Activated T-cell treated with anti-CD3 and anti-CD28 coated beads, Interleukin-2, amount 50 U/mL, for 1 hour (primary cell): Measurements from ENCODE around the gene UTS2R.
"Not testable (repeated sequence)": the region's sequence is repeated elsewhere in the genome, so short reads cannot be mapped to it uniquely, and the experiment has no call there.

Experiments
- DNase-seq: peaks from one replicate; pipeline ENCODE4 v3.0.0-alpha.2; 2020

The UTS2R gene

GRCh38 chr17:82355770-82356427 is 15.7 kb upstream of the UTS2R start:
- DNase-seq = no peak

DNA sequence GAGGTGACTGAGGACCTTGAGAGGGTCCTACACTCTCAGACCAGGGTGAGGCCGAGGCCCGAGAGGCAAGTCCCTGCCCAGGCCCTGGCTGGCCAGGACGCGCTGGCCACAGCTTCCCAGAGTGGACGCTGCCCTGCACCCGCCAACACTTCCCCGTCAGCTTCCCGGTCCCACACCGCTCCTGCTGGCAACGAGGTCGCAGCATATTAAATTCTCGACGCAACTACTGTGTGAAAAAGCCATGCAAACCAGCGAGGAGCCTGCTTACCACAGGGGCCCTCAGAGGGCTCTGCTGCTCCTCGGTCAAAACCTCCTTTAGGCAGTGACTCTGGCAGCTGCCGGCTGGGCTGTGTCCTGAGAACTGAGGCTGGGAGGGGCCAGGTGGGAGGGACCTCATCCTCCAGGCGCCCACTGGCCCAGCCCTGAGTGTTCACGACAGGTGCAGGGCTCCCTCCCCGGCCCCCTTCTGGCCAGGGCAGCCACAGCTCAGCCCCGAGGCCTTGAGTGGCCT is 14.7 kb upstream of the UTS2R start:
- no peak for DNase-seq

- DNase-seq = no peak
Observed at GRCh38 chr17:82357394-82357793, 14.2 kb upstream of the UTS2R start.

GRCh38 chr17:82358465-82359350 is 12.9 kb upstream of the UTS2R start, which contains the start of gene TEX19:
Gene TEX19 (plus strand): TSS chr17:82359247. CDS start chr17:82362151, 2,904 bp downstream.
- no peak for DNase-seq

- not testable (repeated sequence) for DNase-seq
Observed at GRCh38 chr17:82359451-82360074, 12.0 kb upstream of the UTS2R start.

GRCh38 chr17:82361885-82362633 is 9.5 kb upstream of the UTS2R start:
- no peak for DNase-seq

- no peak for DNase-seq
Observed at GRCh38 chr17:82365606-82366295, 5.8 kb upstream of the UTS2R start.

- no peak for DNase-seq
Observed at GRCh38 chr17:82366749-82367148, 4.8 kb upstream of the UTS2R start.

GRCh38 chr17:82367724-82368524 is 3.6 kb upstream of the UTS2R start:
- DNase-seq = no peak

DNA sequence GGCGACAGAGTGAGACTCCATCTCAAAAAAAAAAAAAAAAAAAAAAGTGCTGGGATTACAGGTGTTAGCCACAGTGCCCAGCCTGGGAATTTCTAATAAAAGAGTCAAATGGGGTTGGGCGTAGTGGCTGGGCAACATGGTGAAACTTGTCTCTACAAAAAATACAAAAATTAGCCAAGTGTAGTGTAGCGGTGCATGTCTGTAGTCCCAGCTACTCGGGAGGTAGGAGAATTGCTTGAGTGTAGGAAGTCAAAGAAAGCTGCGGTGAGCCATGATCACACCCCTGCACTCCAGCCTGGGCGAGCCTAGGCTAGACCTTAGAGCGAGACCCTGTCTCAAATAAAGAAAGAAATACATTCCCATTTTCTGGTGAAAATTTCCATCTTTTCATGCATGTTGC is 2.4 kb upstream of the UTS2R start:
- DNase-seq = no peak

DNA sequence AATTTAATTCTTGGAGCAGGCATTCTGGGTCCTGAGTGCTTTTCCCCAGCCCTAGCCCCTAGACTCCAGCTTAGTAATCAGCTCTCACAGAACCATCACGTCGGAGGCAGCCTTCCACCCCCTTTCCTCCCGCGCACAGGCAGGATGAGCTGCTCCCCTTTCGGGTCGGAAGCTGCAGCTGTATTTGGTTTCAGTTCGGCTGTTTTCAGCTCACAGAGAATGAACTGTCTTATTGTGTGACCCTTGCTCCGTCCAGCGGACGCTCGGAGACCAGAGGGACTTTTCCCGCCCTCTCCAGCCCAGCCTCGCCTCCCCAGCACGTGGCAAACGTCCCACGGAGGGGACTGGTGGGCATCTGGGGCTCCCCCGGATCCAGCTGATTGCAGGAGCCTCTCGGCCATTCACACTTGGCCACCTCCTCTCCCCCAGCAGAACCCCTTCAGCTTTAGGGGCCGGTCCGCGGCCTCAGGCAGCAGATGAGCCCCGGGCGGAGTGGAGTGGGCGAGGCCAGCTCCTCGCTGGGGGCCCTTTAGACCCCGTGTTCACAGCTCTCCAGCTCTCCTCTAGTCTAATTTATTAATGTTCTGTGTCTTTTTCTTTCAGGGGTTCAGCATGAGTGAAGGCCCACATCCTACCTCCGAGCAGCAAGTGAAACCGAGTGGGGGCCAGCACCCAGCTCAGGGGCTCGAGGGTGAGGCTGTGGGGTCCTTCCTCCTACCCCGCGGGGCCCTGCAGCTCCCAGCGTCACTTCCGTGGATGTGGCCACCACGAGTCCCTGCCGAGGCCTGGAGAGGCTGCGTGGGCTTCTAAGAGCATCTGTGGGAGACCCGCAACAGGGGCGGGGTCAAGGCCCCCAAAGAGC is 863 bp upstream of the UTS2R start:
- DNase-seq = no peak

DNA sequence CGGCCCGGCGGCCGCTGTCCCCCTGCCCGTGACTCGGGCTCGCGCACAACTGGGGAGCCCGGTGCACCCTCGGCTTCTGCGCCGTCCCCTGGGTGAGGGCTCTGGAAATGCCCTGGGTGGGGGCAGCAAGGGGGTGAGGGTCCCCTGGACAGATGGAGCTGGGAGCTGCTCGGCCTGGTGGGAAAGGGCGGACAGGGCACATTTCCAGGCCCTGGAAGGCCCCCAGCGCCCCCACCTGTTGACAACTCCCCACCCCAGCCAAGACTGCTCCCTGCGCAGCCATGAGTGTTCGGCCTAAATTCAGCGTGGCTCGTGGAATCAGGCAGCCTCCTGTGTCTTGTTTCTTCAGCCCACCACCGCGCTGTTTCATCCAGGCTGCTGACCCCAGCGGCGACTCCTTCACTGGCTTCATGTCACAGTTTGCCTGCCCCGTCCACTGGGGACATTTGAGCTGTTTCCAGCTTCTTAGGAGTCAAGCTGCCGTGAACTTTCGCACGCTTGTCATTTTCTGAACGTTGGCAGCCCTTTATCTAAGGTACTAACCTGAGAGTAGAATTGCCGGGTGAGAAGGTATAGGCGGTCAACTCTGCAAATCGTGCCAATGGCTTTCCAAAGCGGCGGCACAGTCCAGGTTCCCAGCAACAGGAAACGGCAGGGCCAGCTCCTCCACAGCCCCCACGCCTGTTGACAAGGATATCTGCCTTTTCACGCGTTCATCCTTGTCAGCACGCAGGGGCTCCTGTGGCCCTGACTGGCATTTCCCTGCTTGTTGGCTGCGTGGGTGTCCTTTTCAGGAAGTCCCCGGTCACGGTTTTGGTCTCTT is 895 bp downstream of the UTS2R start:
- no peak for DNase-seq

DNA sequence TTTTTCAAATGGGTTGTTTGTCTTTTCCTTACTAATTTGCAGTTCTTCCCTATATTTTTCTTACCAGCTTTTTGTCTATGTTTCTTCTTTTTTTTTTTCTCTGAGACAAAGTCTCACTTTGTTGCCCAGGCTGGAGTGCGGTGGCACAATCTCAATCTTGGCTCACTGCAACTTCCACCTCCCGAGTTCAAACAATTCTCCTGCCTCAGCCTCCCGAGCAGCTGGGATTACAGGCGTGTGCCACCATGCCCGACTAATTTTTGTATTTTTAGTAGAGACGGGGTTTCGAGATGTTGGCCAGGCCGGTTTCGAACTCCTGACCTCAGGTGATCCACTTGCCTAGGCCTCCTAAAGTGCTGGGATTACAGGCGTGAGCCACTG is 1.5 kb downstream of the UTS2R start:
- DNase-seq = not testable (repeated sequence)

DNA sequence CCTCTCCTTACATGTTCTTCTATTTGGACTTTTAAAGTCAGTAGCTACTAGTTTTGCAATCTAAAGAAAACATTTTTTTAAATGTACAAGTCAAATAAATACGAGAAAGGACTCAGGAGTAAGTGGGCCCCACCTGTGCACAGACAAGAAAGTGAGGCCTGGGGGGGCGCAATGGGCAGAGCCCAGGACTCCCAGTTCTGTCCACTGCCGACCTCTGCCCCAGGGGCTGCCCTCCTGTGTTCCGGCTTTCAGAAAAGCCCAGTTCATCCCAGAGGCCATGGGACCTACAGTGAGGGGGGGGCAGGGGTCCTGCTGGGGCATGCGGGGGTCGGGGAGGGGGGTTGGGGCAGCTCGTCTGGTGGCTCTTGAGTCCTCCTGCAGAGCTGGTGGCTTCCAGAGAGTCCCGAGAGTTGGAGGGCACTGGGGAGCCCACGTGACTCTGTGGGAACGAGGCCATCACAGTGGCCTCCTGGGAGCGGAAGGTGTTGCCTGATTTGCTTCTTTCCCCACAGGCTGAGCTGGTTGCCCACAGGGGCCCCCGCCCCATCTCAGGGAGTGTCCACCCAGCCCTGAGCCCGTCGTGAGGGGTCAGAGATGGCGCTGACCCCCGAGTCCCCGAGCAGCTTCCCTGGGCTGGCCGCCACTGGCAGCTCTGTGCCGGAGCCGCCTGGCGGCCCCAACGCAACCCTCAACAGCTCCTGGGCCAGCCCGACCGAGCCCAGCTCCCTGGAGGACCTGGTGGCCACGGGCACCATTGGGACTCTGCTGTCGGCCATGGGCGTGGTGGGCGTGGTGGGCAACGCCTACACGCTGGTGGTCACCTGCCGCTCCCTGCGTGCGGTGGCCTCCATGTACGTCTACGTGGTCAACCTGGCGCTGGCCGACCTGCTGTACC is 2.4 kb downstream of the UTS2R start:
- DNase-seq = no peak

DNA sequence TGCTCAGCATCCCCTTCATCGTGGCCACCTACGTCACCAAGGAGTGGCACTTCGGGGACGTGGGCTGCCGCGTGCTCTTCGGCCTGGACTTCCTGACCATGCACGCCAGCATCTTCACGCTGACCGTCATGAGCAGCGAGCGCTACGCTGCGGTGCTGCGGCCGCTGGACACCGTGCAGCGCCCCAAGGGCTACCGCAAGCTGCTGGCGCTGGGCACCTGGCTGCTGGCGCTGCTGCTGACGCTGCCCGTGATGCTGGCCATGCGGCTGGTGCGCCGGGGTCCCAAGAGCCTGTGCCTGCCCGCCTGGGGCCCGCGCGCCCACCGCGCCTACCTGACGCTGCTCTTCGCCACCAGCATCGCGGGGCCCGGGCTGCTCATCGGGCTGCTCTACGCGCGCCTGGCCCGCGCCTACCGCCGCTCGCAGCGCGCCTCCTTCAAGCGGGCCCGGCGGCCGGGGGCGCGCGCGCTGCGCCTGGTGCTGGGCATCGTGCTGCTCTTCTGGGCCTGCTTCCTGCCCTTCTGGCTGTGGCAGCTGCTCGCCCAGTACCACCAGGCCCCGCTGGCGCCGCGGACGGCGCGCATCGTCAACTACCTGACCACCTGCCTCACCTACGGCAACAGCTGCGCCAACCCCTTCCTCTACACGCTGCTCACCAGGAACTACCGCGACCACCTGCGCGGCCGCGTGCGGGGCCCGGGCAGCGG is 3.2 kb downstream of the UTS2R start:
- no peak for DNase-seq

GRCh38 chr17:82375359-82376041 is 3.9 kb downstream of the UTS2R start:
- no peak for DNase-seq
